ENCODE results near the gene UGGT2.
"Not testable (repeated sequence)": the region's sequence is repeated elsewhere in the genome, so short reads cannot be mapped to it uniquely, and the experiment has no call there.

UGGT2 gene, protein sequence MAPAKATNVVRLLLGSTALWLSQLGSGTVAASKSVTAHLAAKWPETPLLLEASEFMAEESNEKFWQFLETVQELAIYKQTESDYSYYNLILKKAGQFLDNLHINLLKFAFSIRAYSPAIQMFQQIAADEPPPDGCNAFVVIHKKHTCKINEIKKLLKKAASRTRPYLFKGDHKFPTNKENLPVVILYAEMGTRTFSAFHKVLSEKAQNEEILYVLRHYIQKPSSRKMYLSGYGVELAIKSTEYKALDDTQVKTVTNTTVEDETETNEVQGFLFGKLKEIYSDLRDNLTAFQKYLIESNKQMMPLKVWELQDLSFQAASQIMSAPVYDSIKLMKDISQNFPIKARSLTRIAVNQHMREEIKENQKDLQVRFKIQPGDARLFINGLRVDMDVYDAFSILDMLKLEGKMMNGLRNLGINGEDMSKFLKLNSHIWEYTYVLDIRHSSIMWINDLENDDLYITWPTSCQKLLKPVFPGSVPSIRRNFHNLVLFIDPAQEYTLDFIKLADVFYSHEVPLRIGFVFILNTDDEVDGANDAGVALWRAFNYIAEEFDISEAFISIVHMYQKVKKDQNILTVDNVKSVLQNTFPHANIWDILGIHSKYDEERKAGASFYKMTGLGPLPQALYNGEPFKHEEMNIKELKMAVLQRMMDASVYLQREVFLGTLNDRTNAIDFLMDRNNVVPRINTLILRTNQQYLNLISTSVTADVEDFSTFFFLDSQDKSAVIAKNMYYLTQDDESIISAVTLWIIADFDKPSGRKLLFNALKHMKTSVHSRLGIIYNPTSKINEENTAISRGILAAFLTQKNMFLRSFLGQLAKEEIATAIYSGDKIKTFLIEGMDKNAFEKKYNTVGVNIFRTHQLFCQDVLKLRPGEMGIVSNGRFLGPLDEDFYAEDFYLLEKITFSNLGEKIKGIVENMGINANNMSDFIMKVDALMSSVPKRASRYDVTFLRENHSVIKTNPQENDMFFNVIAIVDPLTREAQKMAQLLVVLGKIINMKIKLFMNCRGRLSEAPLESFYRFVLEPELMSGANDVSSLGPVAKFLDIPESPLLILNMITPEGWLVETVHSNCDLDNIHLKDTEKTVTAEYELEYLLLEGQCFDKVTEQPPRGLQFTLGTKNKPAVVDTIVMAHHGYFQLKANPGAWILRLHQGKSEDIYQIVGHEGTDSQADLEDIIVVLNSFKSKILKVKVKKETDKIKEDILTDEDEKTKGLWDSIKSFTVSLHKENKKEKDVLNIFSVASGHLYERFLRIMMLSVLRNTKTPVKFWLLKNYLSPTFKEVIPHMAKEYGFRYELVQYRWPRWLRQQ (N-terminal part only)

DNA sequence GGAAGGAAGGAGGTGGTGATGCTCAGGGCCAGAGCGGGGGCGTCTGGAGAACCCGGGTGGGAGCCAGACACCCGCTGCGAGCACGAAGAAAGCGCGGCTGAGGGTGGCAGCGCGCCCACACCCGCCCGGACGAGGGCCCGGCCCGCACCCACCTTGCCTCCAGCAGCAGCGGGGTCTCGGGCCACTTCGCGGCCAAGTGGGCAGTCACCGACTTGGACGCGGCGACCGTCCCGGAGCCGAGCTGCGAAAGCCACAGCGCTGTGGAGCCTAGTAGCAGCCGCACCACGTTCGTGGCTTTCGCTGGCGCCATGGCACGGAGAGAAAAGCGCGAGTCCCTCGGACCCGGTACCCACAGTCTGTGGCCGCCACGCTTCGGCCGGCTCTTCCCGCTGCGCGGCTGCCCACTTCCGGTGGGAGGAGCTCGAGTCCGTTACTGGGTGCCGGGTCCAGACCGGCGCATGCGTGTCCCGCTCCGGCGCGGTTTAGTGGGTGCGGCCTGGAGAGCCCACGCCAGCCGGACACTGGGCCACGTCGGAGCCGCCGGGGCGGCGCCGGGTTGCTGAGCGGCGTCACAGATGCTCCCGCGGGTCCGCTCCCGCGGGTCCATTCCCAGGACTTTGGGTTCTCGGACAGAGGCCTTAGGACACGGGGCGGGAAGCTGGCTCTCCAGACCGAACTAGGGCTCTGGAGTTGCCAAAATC is at the start of gene UGGT2:
Gene UGGT2 (minus strand): TSS at position 399 of the 701 bp plus-strand sequence. CDS start 89 bp downstream, at position 310.
- peak; percentile 80 for DNase-seq

DNA sequence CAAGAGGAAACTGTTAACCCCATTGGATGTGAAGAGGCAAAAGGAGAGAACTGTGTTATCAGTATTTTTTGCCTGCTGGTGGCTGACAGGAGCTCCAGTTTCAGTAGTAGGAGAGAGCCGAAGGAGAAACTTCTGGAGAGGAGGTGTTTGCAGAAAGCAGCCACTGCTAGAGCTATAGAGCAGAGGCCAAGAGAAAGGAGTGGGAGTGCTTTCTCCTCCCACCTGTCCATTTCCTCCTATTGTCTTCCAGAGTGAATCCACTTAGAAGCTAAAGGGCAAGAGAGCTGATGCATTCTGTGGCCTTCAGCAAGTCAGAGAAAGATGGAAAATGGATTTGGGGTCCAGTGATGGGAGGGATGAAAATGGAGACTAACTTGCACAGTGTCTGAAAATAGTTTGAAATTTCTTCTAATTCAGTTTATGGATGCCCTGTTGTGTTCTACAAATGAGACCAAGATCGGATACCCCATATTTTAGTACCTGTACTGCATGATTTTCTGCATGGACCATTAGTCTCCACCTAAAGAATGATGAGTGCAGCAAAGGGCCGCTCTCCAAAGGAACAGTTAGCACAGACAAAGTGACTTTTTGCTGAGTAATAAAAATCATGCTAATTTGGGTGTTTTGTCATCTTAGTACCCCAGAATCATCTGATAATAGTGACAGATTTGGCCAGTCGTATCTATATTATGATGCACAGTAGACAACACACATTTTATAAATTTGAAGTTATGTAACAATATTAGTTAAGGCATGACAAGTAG is 47.4 kb upstream of the UGGT2 start:
- no peak for DNase-seq

DNA sequence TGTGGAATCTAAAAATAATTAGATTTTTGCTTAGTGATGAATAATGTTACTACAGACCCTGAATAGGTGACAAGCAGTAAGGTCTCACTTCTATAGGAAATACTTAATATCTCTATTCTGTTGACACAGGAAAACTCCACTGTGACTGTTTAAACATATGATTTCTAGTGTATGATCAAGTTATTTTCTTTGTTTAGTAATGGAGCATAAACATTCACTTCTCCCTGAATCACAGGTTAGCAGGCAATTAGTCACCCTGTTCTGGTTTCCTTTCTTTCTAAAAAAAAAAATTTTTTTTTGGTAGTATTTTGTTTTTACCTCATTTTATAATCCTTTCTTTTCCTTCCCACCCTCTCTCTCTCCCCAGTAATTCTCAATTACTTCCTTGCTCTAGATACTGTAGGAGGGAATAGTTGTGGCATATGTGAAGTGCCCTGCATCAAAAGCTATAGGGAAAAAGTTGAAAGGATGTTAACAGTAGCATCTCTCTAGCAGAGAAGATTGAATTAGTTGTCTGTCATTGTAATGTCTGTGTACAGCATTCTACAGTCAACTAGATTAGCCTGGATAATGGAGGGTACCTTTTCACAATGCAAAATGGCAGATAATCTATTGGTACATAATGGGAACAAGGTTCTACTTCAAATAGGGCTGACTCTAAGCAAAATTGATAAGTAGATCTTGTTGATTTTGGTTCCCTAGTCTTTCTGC is 40.2 kb upstream of the UGGT2 start:
- DNase-seq, result no peak

DNA sequence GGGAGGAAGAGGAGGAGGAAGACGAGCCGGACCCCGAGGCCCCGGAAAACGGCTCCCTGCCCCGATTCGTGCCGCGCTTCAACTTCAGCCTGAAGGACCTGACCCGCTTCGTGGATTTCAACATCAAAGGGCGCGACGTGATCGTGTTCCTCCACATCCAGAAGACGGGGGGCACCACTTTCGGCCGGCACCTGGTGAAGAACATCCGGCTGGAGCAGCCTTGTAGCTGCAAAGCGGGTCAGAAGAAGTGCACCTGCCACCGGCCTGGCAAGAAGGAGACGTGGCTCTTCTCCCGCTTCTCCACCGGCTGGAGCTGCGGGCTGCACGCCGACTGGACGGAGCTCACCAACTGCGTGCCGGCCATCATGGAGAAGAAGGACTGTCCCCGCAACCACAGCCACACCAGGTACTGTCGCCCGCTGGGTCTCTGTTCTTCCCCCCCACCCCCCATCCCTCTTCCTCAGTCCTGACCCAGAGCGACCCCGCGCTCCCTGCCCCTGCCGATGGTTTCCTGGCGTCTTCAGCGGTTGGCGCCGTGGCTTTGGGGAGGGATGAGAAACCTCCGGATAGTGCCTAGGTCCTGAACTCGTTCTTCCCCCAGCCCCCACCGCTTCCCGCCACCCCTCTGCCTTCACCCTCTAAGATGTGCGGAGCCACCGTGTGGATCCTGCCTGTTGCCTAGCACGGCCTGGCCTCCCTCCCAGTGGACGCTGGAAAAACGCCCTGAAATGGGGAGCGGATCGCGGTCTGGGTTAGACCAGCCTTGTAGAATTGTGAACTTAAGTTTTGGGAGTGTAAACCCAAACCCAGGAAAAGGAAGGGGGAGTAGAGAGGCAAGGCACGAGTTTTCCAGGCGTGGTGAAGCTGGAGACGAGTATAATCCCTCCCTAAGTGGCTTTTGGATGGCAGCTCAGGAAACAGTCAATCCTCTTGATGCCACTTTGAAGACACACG is 38.2 kb upstream of the UGGT2 start:
- DNase-seq, result no peak

DNA sequence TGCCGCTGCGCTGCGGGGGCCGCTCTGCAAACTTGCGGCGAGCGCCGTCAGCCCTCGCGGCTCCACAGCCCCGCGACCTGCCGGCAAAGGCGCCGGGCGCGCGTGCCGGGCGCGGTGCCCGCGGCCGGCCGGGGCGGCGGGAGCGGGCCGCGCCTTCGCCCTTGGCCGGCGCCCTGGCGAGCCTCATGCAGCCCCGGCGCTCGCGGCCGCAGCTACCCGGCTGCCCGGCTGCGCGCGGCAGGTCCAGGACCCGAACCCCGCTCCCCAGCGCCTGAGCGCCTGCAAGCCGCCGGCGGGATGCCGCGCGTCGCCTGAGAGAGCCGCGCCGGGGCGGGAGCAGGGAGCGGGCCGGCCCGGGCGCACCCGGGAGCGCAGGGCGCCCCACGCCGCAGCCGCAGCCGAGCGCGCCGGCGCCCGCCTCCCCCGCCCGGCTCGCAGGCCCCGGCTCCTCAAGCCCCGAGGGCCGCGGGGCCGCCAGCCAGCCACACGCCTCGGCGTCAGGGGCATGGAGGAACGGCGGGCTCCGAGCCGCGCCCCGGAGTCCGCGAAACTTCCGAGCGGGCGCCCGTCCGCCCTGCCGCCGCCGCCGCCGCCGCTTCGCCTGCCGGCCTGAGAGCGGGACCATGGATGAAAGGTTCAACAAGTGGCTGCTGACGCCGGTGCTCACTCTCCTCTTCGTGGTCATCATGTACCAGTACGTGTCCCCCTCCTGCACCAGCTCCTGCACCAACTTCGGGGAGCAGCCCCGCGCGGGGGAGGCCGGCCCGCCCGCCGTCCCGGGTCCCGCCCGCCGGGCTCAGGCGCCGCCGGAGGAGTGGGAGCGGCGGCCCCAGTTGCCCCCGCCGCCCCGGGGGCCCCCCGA is 37.3 kb upstream of the UGGT2 start:
- no peak for DNase-seq

DNA sequence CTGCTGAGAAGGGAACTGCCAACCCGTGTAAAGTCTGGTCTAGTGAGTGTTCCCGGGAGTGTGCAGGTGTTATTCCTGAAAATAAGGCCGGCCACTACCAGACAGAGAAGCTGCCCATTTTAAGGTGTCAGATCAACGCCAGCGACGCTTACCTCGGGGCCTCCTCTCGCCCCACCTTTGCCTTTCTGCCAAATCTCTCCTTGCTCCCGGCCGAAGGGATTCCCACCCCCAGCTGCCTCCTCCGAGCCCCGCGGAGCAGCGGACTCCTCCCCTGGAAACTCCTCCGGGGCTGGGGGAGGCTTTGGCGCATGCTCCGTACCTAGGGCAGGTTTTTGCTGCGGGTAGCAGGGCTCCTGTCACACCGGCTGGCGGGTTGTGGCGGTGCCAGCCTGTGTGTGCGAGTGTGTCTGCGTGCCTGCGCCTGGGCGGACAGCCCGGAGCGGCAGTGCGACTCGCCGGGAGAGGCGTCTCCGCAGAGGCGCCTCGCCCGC is 36.6 kb upstream of the UGGT2 start, which contains the start of gene HS6ST3:
Gene HS6ST3 (plus strand): TSS at position 359 of the 491 bp plus-strand sequence.
- no peak for DNase-seq

DNA sequence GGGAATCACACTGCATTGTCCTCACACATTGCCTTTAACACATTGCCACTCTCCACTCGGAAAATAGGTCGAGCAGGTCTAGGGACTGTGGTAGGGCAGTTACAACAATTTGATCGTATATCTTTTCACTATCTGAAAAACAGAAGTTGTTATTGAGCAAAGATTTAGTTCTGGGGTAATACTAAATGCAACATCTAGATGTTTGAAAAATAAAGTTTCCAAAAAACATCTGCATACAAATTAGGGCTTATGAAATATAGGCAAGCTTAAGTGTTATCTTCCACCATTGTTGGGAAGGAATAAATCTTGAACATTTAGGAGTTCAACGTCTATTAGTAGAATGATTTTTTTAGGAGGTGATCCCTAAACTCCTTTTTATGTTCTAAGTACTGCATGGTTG is 35.9 kb upstream of the UGGT2 start:
- DNase-seq, result no peak

DNA sequence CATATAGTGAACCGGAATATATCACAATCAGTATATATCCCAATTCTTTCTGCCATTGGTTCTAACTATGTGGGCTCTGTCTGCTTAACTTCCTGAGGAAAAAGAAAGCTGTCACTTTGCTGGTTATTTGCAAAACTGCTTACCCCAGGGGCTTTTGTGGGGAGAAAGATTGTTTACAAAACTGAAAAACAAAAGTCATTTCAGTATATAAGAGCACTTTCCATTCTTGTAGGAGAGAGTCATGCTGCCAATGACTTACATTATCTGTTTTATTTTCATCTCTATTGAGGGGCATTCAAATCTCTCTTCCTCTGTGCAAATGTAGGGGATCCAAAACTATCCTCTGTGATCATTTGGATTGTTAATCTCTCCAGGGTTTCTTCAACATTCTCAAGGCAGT is 33.5 kb upstream of the UGGT2 start:
- no peak for DNase-seq

DNA sequence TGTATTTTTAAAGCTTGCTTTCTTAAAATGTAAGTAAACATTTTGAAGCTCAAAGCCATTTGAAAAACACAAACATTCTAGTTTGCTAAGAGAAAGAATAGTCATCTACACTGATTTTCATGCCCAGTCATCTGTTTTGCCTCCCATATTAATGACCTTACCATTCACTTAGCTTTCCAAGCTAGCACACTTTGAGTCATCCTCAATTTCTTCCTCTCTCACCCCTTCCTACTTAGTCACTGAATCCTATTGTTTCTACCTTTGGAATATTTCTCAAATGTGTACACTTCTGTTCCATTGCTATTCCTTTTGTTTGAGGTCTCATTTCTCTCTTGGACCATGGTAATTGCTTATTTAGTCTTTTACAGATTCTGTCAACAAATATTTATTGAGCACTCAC is 29.4 kb upstream of the UGGT2 start:
- no peak for DNase-seq

DNA sequence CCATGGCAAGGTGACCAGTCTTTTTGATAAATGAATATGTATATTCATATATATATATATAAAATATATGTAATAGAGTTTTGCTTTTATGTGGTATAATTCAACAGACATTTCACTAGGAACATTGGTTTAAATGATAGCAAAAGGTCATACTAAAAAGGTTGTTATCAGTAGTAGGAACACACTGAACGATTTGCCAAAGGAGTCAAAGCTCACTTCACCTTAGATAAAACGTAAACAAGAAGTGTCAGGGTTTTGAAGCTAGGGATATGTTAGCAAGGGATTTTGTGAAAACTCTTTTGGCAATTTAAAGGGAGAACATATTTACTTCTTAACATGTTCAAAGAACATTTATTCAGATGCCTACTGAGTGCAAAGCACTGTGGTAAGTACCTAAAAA is 28.7 kb upstream of the UGGT2 start:
- no peak for DNase-seq

DNA sequence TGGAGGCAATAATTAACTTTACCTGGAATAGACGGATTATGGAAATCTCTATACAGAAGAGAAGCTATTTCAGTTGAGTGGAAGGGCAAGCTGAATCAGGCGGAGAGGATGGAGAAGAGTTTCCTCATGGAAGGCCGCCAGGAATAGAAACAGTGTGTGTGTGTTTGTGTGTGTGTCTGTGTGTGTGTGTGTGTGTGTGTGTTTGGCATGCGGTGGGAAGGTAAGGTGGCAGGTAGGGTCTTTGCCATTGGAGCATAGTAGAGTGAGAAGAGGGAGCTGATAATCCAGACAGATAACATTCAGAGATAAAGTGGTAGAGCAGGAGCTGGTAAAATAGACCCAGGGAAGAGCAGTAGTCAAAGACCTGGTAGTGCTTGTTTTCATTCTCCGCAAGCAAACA is 27.5 kb upstream of the UGGT2 start:
- no peak for DNase-seq

DNA sequence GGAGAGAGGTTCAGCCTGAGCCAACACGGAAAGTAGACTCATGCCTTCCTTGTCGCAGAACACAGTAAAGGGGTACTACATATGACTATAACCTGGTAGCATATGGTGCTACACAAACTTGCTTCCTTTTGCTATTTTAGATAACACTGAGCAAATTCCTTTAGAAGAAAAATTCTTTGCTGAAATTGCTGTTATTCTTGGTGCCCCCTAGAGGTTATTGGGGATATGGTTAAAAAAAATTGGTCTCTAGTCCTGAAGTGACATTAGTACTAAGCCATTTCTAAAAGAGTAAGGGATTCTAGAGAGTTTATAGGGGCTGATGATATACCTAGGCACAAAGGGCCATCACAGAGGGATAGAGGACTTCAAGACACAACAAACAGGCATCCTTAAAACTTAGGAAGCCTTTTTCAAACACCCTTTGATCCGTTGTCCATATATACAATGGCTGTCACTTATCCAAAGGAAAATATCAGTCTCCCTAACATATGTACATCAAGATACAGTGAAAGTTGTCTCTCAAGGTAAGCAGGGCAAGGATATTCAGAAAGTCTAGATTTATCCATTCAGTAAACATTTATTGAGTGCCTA is 22.8 kb upstream of the UGGT2 start:
- DNase-seq, result no peak

DNA sequence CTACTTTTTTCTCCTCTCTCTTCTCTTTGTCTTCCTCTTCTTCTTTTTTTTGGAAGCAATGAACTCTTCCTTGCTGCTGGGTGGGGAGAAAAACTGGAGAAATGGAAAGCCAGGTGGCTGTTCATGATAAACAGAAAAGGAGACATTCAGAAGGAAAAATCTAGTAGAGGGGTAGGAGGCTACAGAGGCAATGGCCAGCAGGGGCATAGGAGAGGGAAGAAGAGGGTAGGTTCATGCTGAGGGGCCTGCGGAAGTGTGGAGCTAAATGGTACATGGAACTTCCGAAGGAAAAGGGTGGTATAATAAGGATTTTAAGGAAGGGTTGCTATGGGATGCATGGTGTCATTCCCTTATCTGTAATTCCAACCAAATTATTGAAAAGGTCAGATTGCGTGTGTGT is 19.2 kb upstream of the UGGT2 start:
- no peak for DNase-seq

DNA sequence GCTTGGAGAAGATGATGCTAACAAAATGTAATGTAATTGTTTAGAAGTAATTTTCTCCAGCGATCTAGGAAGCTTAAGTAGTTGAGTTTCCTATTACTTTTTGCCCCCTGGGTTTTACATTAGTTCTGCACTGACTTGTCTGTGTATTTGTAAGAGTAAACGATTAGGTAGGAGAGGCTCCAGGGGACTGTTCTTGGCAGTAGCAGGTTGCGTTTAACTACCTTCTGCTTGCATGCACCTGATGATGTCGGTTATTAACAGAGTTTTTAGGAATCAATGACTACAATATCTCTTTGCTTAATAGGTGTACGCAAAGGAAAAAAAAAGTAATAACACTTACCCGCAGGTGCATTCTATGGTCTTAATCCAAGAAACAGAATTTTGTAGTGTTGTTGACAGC is 18.3 kb upstream of the UGGT2 start:
- DNase-seq, result no peak

DNA sequence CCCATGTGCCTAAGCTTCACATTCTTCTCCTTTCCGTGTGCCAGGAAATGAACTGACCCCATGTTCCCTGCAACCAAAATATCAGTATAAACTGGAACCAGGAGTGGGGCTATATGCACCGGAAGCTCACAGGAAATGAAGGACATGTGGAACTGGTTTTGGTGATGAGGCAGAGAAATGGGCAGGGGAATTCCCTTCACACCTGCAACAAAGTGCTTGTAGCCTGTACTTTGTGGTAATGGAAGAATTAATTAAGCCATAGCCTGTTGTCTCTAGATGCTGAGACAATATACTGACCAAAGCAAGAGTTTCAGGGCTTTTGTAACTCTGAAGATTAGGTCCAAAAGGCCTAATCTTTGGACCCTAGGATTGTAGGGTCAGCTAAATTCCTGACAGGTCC is 15.5 kb upstream of the UGGT2 start:
- DNase-seq, result no peak

DNA sequence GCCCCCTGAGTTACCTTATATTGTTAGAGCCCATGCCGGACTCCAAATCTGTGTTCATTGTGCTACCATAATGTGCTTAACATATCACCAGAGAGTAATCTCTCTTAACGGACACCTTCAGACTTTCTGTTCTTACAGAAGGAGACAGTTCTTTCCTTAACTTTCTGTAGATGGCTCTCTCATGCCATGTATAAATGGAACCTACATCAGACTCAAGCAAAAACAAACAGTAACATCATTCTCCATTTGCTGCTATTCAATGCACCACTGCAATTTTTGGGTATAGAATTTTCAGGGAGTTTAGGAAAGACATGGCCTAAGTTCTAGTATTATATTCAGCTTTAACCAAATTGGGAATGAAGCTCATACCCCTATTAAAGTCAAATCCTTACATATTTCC is 12.6 kb upstream of the UGGT2 start:
- DNase-seq, result no peak

DNA sequence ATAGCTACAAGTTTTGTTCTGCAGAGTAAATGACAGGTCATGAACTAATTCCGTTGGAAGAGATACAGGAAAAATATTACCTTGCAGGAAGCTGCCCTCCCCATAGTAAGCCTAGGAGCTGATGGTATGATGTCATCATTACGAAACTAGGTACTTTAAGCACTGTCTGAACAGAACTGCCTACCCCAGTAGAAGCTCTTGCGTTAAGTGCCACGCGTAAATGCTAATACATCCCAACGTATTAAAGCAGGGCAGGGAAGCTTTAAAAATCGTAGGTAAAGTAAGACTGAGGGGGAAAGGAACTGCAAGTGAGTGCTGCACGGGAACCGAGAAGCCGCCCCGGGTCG is 572 bp downstream of the UGGT2 start:
- DNase-seq, result peak; percentile 21

DNA sequence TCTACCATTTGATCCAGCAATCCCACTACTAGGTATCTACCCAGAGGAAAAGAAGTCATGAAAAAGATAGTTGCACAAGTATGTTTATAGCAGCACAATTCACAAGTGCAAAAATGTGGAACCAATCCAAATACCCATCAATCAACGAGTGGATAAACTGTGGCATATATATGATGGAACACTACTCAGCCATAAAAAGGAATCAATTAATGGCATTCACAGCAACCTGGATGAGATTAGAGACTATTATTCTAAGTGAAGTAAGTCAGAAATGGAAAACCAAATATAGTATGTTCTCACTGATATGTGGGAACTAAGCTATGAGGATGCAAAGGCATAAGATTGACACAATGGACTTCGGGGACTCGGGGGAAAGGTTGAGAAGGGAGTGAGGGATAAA is 1.3 kb downstream of the UGGT2 start:
- DNase-seq, result not testable (repeated sequence)

Data from NCI-H2227 treated with DMSO at 0.1 percent for 48 hours (cell line).